ENCODE data around the gene TPRX2.
"Not testable (repeated sequence)": the region's sequence is repeated elsewhere in the genome, so short reads cannot be mapped to it uniquely, and the experiment has no call there.

Gene TPRX2

DNA sequence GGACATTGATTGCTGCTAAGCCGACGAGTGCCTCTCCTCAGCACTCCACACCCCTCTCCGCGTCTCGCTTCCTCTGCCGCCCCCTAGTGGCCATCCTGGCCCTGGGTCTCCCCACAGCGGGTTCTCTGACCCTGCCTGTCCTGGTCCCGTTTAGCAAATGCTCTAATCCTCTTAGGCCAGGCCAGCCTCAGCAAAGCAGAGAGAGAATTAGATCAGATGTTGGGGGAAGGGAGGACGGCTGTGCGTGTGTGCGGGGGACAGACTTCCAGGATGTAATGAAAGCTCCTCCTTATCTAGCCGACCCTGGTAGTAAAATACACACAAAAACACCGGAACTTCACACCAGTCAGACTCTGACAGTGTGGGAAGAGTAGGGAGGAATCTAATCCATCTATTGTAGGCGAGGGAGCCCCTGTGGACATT is 4.5 kb downstream of the TPRX2 start:
- DNase-seq: peak; percentile 74

DNA sequence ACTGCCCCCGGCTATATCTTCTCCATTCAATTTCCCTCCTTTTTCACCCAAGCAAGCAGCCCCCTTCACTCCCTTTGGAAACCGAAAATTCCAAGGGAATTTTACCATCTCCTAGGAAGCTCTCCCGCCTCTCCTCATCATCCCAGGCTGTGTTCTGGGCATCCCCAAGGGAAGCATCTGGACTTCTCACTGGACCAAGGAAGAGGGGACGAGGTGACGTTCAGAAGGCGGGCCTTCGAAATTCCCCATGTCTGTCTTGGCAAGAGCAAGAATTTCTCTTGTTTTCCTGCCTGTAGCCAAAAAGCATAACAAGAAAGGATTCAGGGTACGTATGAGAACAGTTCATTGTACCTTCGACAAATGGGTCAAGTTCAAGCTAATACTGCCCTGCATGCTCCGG is 6.1 kb downstream of the TPRX2 start:
- no peak for DNase-seq

DNA sequence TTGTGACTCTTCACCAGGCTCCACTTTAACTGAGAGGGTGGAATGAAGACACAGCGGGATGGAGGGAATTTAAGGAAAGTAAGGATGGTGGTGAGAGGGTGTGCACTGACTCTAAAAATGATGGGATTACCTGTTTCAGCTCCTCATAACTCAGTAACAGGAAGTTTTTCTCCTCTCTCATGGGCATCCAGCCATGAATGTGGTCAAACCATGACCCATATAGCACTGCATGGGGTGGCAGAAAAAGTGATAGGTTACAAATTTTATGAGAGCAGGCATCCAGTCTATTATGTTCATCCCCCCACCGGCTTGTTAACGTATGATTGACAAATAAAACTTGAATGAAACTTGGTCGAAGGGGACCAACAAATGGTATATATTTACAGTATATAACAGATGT is 19.9 kb downstream of the TPRX2 start:
- no peak for DNase-seq

DNA sequence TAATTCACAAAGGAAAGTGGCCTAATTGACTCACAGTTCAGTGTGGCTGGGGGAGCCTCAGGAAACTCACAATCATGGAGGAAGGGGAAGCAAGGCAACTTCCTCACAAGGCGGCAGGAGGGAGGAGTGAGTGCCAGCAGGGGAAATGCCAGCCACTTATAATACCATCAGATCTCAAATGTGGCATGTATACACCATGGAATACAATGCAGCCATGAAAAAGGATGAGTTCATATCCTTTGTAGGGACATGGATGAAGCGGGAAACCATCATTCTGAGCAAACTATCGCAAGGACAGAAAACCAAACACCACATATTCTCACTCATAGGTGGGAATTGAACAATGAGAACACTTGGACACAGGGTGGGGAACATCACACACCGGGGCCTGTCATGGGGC is 20.4 kb downstream of the TPRX2 start:
- not testable (repeated sequence) for DNase-seq

DNA sequence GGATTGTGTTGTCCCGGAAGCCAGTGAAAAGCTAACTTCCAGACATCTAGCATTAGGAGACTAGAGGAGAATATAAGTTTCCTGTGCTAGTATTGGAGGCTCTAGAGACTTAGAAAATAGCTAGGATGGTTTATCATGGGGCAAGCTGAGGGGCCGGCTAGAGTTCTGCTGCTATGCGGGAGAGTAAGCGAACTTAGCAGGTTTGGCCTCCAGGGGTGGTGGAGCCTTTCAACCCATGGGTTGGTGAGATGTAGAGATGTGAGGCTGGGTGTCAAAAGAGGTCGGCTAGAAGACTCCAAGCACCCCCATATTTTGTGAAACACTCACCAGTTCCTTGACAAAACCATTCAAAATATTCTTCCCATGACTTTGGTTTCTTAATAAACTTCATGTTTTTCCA is 22.7 kb downstream of the TPRX2 start:
- DNase-seq: no peak

DNA sequence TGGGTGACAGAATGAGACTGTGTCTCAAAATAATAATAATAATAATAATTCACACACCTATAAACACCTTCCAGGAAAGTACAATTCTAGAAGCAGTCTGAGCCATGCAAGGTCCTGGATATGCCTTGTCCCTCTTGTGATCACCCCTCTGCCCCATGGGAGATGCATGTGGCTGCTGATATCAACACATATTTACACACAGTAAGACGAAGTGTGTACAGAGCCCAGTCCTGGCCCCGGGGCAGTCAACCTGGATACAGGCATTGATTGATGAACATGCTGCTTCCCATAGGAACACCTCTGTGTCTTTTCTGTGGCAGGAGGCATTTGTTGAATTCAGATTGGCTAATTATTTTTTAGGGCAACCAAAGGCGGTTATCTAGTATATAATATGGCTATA is 23.9 kb downstream of the TPRX2 start:
- no peak for DNase-seq

DNA sequence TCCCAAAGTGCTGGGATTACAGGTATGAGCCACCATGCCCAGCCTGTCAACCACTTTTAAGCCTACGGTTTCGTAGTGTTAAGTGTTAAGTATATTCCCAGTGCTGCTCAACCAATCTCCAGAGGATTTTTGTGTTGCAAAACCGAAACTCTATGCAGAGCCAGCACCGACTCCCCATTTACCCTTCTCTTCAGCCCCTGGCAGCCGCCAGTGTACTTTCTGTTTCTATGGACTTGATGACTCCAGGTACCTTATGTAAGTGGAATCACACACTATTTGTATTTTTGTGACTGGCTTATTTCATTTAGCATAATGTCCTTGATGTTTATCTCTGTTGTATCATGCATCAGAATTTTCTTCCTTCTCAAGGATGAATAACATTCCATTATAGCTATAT is 26.0 kb downstream of the TPRX2 start:
- DNase-seq: no peak

DNA sequence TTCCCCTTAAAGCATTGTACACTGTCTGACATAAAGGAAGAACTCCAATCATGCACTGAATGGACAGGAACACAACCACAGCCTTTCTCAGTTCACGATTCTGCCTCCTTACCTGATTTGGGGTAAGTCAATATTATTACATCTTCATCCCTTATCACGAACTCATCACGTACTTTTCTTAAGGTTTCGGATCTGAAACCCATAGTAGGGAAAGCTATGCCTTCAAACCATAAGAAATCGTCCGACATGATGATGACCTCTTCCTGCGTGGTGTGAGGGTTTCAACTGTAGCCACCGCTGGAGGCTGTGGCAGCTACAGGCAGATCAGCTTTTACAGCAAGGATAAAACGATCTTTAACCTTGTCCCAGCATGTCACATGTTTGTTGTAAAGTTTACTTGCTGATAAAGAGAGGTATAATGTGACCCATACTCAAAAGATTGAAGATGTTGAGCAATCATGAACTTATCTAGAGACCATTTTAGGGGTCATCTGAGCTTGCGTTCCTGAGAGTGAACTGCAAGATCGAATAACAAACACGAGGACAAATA is 27.1 kb downstream of the TPRX2 start, which contains the start of gene SULT2A1:
SULT2A1 (minus strand) TSS at position 306 of the 550 bp plus-strand sequence; CDS start at position 248, 58 bp downstream.
- no peak for DNase-seq

DNA sequence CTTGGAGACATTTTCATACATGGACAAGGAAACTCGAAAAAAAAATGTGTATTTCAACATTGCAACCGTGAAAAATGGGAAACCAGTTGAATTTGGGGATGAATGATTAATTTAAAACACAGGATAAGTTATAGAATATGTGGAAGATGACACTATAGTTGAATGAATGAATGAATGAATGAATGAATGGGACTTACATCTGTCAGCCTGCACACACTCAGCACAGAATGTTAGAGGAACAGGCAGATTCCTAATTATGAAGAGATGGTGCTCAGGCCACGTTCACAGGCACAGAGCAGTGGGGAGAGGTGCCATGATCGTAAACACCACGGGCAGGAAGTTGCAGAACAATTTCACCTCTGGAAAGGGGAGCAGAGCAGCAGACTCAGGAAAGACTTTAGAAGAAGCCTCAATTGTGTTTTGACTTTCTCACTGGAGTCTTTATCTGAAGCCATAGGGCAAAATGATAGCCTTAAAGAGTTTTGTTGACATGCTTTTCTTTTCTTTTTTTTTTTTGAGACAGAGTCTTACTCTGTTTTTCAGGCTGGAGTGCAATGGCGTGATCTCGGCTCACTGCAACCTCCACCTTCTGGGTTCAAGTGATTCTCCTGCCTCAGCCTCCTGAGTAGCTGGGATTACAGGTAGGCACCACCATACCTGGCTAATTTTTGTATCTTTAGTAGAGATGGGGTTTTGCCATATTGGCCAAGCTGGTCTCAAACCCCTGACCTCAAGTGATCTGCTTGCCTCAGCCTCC is 32.0 kb downstream of the TPRX2 start:
- no peak for DNase-seq

DNA sequence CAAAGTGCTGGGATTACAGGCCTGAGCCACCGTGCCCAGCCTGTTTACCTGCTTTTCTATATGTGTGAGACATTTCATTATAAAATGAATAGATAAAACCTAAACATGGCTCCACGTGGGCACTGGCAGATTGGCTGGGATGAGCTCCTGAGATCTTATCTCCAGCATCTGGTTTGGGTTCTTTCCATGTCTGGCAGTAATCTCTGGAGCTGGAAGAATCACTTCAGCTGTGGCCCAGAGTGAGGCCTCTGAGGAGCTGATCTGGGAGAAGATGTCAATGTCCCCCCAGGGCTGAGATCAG is 32.5 kb downstream of the TPRX2 start:
- DNase-seq: no peak

DNA sequence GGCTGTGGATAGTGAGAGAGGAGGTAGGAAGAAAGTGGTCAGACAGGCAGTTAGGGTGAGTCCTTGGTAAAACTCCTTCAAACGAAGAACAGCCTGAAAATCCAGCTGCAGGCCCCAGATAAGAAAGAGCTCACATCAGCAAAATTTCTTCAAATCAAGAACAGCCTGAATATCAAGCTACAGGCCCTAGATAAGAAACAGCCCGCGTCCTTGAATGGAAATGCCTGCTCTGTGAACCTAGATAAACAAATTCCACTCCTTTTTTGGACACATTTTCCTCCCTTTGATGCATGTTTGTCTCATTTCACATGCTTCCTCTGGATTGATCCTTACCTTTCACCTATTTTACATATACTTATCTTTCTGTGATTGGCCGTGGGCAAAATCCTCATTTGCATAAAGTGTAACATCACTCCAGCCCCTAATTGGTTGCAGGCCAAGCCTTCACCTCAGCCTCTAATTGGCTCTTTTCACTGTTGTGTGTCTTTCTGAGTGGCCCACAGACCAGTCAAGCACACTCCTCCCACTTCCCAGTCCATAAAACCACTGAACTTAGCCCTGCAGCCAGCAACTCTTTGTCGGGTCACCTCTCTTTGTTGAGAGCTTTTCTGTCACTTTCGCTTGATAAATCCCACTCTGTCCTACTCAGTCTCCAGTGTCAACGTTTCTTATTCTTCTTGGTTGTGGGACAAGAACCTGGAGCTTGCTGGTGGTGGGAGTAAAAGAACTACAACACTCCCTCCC is 33.1 kb downstream of the TPRX2 start:
- DNase-seq: no peak

DNA sequence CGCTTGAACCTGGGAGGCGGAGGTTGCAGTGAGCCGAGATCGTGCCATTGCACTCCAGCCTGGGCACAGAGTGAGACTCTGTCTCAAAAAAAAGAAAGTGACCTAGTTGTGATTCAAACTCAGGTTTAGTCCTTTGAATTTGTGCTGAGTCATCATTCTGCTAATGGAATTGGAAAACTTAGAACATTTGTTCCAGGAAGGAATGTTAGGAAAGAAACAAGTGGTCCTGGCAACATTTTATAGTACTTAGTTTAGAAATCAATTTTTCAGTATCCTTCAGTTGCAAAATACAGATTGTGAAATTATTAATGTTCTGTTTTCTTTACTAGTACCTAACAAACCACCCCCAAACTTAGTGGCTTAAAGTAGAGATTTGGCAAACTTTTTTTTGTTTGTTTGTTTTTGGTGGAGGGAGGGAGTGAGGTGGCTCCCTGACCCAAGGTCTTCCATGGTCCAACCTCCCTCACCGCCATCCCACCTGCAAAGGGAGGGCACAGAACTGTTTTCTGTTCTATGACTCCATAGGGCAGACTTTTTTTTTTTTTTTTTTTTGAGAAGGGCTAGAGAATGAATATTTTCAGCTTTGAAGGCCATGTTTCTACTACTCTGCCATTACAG is 36.2 kb downstream of the TPRX2 start:
- DNase-seq: no peak

DNA sequence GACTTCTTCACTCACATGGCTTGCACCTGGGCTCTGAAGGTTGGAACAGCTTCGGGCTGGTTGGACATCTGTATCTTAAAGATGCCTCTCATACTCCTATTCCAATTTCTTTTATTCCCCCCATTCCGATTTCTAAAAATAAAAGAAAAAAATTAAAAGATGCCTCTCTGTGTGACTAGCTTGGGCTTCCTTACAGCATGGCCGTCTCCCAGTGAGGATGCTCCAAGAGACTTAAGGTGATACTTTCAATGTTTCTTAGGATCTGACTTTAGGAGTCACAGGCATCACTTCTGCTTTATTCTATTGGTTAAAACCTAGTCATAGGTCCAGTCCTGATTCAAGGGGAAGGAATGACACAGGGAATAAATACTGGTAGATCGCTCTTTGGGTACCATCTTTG is 37.0 kb downstream of the TPRX2 start:
- DNase-seq: no peak

DNA sequence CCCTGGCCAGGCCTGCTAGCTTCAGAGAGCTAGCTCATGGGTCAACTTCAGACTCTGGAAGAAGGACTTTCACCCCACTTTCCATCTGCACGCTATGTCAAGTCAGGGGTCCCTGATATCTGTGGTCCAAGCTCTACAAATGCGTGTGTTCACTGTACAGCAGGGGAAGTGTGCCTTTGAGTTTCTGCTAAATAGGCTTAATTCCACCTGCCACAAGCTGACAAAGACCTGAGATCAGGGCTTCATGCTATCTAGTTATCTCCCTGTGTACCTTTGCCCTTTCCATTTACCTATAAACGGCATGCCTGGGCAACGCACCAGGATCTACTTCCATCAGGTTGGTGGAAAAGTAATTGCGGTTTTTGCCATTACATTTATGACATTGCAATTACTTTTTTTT is 37.7 kb downstream of the TPRX2 start:
- no peak for DNase-seq

DNA sequence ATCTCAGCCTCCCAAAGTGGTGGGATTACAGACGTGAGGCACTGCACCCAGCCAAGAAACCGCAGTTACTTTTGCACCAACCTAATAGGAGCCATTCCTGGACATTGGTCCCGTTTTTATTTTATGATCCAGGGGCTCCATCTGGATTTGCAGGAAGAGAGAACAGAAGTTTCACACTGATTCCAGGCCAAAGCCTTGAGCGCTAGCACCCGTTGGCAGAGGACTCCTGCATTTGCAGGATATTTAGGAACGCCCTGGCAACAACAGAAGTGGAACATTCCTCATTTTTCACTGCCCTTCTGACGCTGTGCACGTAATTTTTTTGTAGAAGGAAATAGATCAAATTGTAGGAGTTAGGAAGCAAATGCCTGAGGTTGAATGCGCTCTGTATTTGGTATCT is 38.8 kb downstream of the TPRX2 start:
- no peak for DNase-seq

DNA sequence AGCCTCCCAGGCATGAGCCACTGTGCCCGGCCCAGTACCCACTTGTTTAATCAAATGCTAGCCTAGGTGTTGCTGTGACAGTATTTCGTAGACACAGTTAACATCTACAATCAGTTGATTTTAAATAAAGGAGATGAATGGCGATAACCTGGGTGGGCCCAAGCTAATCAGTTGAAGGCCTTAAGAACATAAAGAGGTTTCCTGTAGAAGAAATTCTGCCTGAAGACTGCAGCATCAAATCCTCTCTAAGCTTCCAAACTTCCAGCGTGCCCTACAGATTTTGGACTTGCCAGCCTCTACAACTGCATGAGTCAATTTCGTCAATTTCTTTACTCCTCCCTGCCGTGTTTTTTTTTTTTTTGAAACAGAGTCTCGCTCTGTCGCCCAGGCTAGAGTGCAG is 40.3 kb downstream of the TPRX2 start:
- no peak for DNase-seq

DNA sequence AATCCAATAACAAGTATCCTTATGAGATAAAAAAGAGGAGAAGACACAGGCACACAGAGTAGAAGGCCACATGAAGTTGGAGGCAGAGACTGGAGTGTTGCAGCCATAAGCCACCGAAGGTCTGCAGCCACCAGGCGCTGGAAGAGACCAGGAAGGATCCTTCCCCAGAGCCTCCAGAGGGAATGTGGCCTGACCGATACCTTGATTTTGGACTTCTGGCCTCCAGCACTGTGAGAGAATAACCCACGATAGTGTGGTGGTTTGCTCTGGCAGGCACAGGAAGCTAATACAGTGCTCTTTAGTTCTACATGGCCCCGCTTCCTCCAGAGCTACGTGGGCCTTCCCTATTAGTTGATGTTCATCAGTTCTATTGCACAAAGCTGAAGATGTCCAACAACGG is 42.3 kb downstream of the TPRX2 start:
- DNase-seq: no peak

DNA sequence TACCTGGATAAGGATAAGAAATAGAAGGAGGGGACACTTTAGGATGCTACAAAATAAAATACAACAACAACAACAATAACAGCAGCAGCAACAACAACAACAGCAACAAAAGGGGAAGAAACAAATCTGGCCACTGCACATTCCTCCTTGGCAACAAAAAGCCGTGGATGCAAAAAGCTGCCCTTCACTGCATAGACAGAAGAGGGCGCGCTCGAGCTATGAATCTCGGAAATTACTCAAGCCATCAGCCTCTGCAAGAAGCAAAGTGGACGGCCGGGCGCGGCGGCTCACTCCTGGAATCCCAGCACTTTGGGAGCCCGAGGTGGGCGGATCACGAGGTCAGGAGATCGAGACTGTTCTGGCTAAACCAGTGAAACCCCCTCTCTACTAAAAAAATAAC is 50.3 kb downstream of the TPRX2 start:
- DNase-seq: not testable (repeated sequence)

DNA sequence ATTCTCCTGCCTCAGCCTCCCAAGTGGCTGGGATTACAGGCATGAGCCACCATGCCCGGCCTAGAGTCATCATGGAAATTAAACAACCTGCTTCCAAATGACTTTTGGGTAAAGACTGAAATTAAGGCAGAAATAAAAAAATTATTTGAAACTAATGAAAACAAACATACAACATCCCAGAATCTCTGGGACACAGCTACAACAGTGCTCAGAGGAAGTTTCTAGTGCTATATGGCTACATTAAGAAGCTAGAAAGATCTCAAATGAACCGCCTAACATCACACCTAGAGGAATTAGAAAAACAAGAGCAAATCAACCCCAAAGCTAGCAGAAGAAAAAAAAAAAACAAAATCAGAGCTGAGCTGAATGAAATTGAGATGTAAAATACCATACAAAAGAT is 51.2 kb downstream of the TPRX2 start:
- DNase-seq: not testable (repeated sequence)
